GM12865 (cell line): ENCODE measurements around the gene INHA.

Experiments
- DNase-seq: peaks from one replicate; pipeline ENCODE4 v3.0.0; 2010; ENCODE audit warnings: low read depth
- H3K4me3 ChIP-seq: 2 replicates; pipeline ENCODE4 v1.5.1; 2011; ENCODE audit warnings: mild to moderate bottlenecking, low read depth, low read length, control low read depth
- TF ChIP-seq, protein P1 (sequence below): IDR thresholded peaks from 2 replicates; pipeline ENCODE4 v1.5.1; 2011; ENCODE audit warnings: low read length, control low read depth, low read depth, inconsistent platforms; ENCODE audit not compliant: insufficient read depth; ENCODE audit errors: missing control alignments

INHA gene, protein sequence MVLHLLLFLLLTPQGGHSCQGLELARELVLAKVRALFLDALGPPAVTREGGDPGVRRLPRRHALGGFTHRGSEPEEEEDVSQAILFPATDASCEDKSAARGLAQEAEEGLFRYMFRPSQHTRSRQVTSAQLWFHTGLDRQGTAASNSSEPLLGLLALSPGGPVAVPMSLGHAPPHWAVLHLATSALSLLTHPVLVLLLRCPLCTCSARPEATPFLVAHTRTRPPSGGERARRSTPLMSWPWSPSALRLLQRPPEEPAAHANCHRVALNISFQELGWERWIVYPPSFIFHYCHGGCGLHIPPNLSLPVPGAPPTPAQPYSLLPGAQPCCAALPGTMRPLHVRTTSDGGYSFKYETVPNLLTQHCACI

DNA sequence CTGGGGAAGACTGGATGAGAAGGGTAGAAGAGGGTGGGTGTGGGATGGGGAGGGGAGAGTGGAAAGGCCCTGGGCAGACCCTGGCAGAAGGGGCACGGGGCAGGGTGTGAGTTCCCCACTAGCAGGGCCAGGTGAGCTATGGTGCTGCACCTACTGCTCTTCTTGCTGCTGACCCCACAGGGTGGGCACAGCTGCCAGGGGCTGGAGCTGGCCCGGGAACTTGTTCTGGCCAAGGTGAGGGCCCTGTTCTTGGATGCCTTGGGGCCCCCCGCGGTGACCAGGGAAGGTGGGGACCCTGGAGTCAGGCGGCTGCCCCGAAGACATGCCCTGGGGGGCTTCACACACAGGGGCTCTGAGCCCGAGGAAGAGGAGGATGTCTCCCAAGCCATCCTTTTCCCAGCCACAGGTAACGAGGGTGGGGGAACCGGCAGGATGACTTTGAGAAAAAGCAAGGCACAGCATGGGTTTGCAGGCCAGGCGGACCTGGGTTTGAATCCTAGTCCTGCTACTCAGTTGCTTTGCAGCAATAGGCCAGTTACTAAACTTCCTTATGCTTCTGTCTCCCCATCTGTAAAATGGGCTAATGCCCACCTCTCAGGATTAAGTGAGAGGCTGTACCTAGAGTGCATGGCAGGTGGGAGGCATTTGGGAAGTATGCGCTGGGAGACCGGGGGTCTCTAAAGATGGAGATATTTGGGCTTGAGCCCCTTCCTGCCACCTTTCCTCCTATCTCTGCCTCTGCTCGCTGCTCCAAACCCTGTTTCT is at the start of gene INHA:
TSS of gene INHA (plus strand) at position 74 of the 765 bp plus-strand sequence. CDS start at position 139, 65 bp downstream.
- TF ChIP-seq, protein P1, sequence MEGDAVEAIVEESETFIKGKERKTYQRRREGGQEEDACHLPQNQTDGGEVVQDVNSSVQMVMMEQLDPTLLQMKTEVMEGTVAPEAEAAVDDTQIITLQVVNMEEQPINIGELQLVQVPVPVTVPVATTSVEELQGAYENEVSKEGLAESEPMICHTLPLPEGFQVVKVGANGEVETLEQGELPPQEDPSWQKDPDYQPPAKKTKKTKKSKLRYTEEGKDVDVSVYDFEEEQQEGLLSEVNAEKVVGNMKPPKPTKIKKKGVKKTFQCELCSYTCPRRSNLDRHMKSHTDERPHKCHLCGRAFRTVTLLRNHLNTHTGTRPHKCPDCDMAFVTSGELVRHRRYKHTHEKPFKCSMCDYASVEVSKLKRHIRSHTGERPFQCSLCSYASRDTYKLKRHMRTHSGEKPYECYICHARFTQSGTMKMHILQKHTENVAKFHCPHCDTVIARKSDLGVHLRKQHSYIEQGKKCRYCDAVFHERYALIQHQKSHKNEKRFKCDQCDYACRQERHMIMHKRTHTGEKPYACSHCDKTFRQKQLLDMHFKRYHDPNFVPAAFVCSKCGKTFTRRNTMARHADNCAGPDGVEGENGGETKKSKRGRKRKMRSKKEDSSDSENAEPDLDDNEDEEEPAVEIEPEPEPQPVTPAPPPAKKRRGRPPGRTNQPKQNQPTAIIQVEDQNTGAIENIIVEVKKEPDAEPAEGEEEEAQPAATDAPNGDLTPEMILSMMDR: no peak

DNA sequence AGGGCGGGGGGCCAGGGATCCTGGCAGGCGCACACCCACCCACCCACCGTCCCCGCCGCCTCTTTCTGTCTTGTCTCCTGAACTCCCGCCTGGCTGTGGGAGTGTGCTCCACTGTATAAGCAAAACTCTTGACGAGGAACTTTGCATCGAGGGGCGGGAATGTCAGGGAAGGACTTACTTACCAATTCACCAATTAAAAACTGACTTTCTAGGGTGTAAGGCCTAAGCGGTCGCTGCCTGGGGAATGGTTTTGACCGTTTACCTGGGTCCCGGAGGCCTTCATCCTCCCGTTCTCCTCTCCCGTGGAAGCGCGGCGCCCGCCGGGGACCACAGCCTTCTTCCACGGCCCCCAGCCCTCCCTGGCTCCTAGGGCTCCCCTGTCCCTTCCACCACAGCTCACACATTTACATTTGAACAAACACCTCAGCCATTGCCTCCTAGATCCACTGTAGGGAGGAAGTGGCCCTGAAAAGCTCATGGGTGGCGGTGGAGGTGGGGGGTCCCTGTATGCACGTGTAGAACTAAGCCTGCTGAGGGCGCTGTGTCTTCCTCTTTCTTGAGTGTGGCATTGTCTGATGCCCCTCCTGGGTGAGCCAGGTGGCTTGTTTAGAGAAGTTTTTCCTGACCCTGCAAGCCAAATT is 49.0 kb upstream of the INHA start:
- TF ChIP-seq, protein P1: no peak
- no peak overlapping the region for H3K4me3 ChIP-seq
- DNase-seq: no peak

More for the DNA sequence above, at the start of gene INHA:
- no peak for DNase-seq
- H3K4me3 ChIP-seq: no peak within 1 kb of the TSS

DNA sequence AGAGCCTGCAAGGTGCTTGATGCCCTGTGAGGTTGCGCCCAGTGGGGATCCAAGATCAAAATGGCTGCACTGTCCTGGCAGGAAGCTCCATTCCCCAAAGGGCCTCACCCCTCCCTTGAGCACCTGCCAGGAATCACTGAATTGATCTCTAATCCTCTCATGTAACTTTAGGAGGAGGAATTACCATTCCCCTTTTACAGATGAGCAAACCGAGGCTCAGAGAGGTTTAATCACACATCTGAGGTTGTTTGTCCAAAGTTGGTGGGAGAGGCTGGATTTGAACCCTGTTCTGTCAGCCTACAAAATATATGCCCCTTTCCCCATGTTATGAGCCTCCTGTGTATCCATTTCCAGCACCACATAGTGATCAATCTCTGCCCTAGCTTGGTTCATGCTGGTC is 47.3 kb upstream of the INHA start:
- TF ChIP-seq, protein P1: no peak

DNA sequence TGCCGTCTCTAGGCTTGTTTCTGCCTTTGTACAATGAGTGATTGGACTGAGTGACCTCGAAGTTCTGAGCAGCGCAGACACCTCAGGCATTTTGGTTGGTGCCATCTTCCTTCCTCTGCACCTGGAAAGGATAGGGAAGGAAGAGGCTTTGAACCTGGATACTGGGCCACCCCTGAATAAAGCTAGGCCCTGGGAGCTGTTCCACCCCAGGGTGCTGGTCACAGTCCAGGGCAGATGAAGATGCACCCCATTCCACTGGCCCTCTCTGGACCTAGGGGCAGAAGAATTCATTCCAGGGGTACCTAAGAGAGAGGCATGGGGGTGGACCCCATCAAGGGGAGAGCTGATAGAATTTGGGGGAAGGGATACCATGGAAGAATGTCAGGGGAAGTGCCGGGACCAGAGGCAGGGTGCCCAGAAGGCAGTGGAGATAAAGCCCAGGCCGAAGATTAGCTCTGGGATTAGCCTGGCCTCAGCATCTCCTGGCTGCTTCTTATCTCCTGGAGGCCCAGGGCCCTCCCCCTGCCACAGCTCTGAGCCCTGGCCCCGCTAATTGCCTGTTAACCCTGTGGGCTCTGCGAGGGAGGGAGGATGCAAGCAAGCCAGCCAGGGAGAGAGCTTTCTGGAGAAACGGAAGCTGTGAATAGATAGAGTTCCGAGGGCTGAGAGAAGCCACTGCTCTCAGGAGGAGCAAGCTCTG is 46.4 kb upstream of the INHA start:
- no peak for DNase-seq
- TF ChIP-seq, protein P1: no peak
- H3K4me3 ChIP-seq: no peak overlapping the region

More for the DNA sequence above, 47.3 kb upstream of the INHA start:
- H3K4me3 ChIP-seq: no peak overlapping the region
- DNase-seq: no peak

DNA sequence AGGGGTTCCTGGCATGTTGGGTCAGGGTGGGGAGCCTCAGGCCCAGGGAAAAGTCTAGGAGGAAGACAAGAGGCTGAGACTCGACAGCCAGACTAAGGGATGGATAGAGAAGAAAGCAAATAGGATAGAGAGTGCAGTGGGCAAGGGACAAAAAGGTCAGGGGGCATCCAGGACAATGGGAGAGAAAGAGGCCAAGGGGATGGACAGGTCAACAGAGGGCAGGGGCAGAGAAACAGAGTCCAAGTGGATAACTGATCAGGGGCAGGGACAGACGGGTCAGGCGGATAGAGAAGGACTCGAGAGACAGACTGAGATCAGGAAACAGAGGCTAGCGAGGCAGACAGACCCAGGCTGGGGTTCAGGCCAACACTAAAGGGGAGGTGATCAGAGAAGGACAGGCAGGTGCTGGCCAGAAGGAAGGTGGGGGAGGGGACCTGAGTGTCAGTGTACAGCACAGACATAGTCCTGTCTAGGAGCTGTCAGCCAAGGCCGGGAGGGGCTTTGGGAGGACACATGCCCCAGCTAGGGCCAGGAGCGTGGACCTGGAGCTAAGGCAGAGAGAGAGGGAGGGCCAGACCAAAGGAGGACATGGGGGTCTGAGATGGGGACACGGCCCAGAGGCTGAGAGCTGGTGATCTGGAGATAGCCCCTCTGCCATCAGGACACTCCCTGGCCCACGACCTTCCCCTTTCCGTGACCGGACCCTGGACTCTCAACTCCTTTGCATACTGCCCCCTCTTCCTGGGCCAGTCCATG is 45.6 kb upstream of the INHA start:
- TF ChIP-seq, protein P1: no peak
- H3K4me3 ChIP-seq: no peak overlapping the region
- DNase-seq: no peak

DNA sequence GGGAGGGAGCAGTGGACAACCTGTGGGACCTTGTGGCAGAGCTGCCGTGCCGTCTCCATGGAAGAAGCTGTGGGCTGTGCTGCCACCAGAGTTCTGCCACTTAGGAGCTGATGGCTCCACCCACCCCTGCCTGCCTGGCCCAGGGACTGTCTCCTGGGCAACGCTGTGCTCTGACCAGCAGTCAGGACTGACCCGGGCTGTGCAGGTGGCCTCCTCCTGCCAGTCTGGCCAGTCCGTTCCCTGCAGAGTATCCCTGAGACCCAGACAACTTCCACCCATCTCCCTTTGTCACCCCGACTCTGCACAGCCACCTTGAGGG is 45.1 kb upstream of the INHA start:
- TF ChIP-seq, protein P1: no peak
- no peak for DNase-seq
- no peak overlapping the region for H3K4me3 ChIP-seq
